Esophagus muscularis mucosa (tissue), 4 donors: Measurements from ENCODE around the gene SYNE4. TPM values are rescaled to one million over a fixed set of nuclear protein-coding genes. Genes with fewer than 3 reads are reported as not detected.

ENCODE experiments used
- DNase-seq: peaks from one replicate; pipeline ENCODE4 v3.0.0-alpha.2; 2017; ENCODE audit errors: extremely low spot score
- H3K27ac ChIP-seq, 4 donors: fragments of 200-600 bp; sonication (generic); replicated peaks in 1 of 4; 1 replicate in 3 of 4; 2 replicates in 1 of 4; pipeline ENCODE4 v1.5.1; 2016 to 2019; ENCODE audit warnings: mild to moderate bottlenecking in 1 of 4
- H3K27me3 ChIP-seq, 4 donors: fragments of 200-600 bp; sonication (generic); one replicate each; pipeline versions ENCODE4 v1.5.1 to v1.6.0; 2016 to 2019
- H3K36me3 ChIP-seq, 4 donors: fragments of 200-600 bp; sonication (generic); one replicate each; pipeline ENCODE4 v1.5.1; 2016 to 2019
- H3K4me1 ChIP-seq, 4 donors: fragments of 200-600 bp; sonication (generic); one replicate each; pipeline ENCODE4 v1.5.1; 2016 to 2019
- H3K4me3 ChIP-seq, 4 donors: fragments of 200-600 bp; sonication (generic); 1 replicate in 2 of 4; 2 replicates in 2 of 4; pipeline ENCODE4 v1.5.1; 2016 to 2019; ENCODE audit warnings: mild to moderate bottlenecking in 4 of 4, moderate library complexity in 1 of 4
- H3K9me3 ChIP-seq, 4 donors: fragments of 200-600 bp; sonication (generic); 1 replicate in 3 of 4; 2 replicates in 1 of 4; pipeline ENCODE4 v1.5.1; 2016 to 2019
- CTCF ChIP-seq, 3 experiments: fragments of 200-600 bp in 2 of 3; fragments of 450-650 bp in 1 of 3; sonication (generic) in 2 of 3; IDR thresholded peaks; one replicate each; pipeline ENCODE4 v1.5.1; 2017 to 2019; ENCODE audit warnings: antibody characterized with exemption in 3 of 3, mild to moderate bottlenecking in 2 of 3, moderate library complexity in 1 of 3
- EP300 ChIP-seq: sonication (generic); formaldehyde crosslinking; IDR thresholded peaks from one replicate; pipeline ENCODE4 v1.6.1; 2017; ENCODE audit warnings: antibody characterized with exemption
- POLR2A ChIP-seq: fragments of 450-650 bp; IDR thresholded peaks from one replicate; pipeline ENCODE4 v1.6.1; 2017; ENCODE audit warnings: antibody characterized with exemption, moderate library complexity, mild to moderate bottlenecking, low read depth
- POLR2AphosphoS5 ChIP-seq, 2 donors: sonication (generic); formaldehyde crosslinking; IDR thresholded peaks; one replicate each; pipeline ENCODE4 v1.6.1; 2017; ENCODE audit warnings: antibody characterized with exemption in 2 of 2
- WGBS: methylation state at CpG from one replicate; pipeline ENCODE4 v1.1.5; 2018; 5-methylcytosine and 5-hydroxymethylcytosine counted together
- intact Hi-C: fragments of 100-400 bp; cut with DNase I; formaldehyde crosslinking; loops from one replicate; pipeline ENCODE4 v1.15.1; 2023
- total RNA-seq, 4 donors: library from RNA; depleted of rRNA; stranded (reverse); fragments of >200 nt; gene quantifications; one replicate each; pipeline versions ENCODE4 v1.1.0 to v1.2.1, GENCODE V29; 2016

SYNE4 gene
- total RNA-seq, 4 donors from 2014 or later, result 1.3 TPM; not detected in 3

GRCh38 chr19:36026091-36026876 lies 17.7 kb upstream of the SYNE4 start:
- Histone ChIP-seq H3K27ac (no peak overlapping the region), H3K4me1 (peaks cover 0 to 10% (median 4%) of the 10 kb centered on the region in 4 donors), H3K36me3 (peaks cover 14 to 75% (median 43%) of the 10 kb centered on the region in 4 donors), H3K4me3 (no peak overlapping the region), H3K9me3 (no peaks in the 10 kb centered on the region), H3K27me3 (no peaks in the 10 kb centered on the region)
- WGBS, result 92% methylated on average over 36 of the region's 49 CpGs
- DNase-seq, result no peak
- intact Hi-C loops, result no loop called here
- TF ChIP-seq EP300 (no peak), CTCF (IDR thresholded peaks at IDR 0.05) (no peak), POLR2AphosphoS5 (IDR thresholded peaks at IDR 0.05) (no peak), POLR2A (no peak)

GRCh38 chr19:36025541-36025940 lies 16.9 kb upstream of the SYNE4 start:
- Histone ChIP-seq H3K4me1 (peaks cover 0 to 6% (median 3%) of the 10 kb centered on the region in 4 donors), H3K4me3 (no peak overlapping the region), H3K9me3 (no peaks in the 10 kb centered on the region), H3K27me3 (no peaks in the 10 kb centered on the region), H3K36me3 (peaks cover 20 to 82% (median 50%) of the 10 kb centered on the region in 4 donors), H3K27ac (no peak overlapping the region)
- 43% methylated on average over 1 of the region's 1 CpG for WGBS
- TF ChIP-seq POLR2AphosphoS5 (IDR thresholded peaks at IDR 0.05) (no peak), EP300 (no peak), CTCF (IDR thresholded peaks at IDR 0.05) (no peak), POLR2A (no peak)
- DNase-seq, result no peak
- intact Hi-C loops, result no loop called here

- no peak overlapping the region for H3K27ac ChIP-seq
- no peaks in the 10 kb centered on the region for H3K27me3 ChIP-seq
- H3K36me3 ChIP-seq, result peaks cover 21 to 96% (median 59%) of the 10 kb centered on the region in 4 donors
- 94% methylated on average over 5 of the region's 5 CpGs for WGBS
- H3K4me1 ChIP-seq, result no peaks in the 10 kb centered on the region
- H3K4me3 ChIP-seq, result no peak overlapping the region
- intact Hi-C loops, result no loop called here
- H3K9me3 ChIP-seq, result no peaks in the 10 kb centered on the region
- DNase-seq, result no peak
- no peak for TF ChIP-seq POLR2A
- TF ChIP-seq CTCF (IDR thresholded peaks at IDR 0.05), result no peak
- TF ChIP-seq EP300, result no peak
- no peak for TF ChIP-seq POLR2AphosphoS5 (IDR thresholded peaks at IDR 0.05)
Measured at GRCh38 chr19:36023432-36023831, 14.8 kb upstream of the SYNE4 start.

- H3K36me3 ChIP-seq, result peaks cover 19 to 84% (median 55%) of the 10 kb centered on the region in 4 donors
- 81% methylated on average over 22 of the region's 22 CpGs for WGBS
- TF ChIP-seq POLR2A, result no peak
- TF ChIP-seq EP300, result no peak
- no peak for TF ChIP-seq CTCF (IDR thresholded peaks at IDR 0.05)
- TF ChIP-seq POLR2AphosphoS5 (IDR thresholded peaks at IDR 0.05), result no peak
Measured at GRCh38 chr19:36019061-36019670, 10.6 kb upstream of the SYNE4 start.

More at GRCh38 chr19:36019061-36019670, 10.6 kb upstream of the SYNE4 start:
- no peaks in the 10 kb centered on the region for H3K9me3 ChIP-seq
- no peak overlapping the region for H3K27ac ChIP-seq
- H3K4me3 ChIP-seq, result no peak overlapping the region
- intact Hi-C loops, result no loop called here
- no peaks in the 10 kb centered on the region for H3K27me3 ChIP-seq
- no peak for DNase-seq
- peaks cover 5 to 10% (median 8%) of the 10 kb centered on the region in 4 donors for H3K4me1 ChIP-seq
